HCT116 (cell line): Measurements from ENCODE around the gene SLC12A3. TPM values are rescaled to one million over a fixed set of nuclear protein-coding genes. Genes with fewer than 3 reads are reported as not detected.

ENCODE experiments used
- ATAC-seq: fragments of 200-7000 bp; cut with Tn5 transposase; 2 replicates; pipeline ENCODE4 v1.9.1; 2020; ENCODE audit warnings: mild to moderate bottlenecking, moderate library complexity
- BruUV-seq: library from RNA; stranded (reverse); fragments of 400-500 nt; replicated peaks from 2 replicates; lab custom pipeline; 2021; lab: Mats Ljungman, UMichigan
- CTCF ChIA-PET: fragments of 300-600 bp; sonication (Branson Sonifier 250); formaldehyde crosslinking; loops from one replicate; lab custom pipeline; 2021; ENCODE audit warnings: antibody characterized with exemption; lab: Charles Lee
- POLR2A ChIA-PET: fragments of 300-600, 350-600 bp; sonication (Branson Sonifier 250); formaldehyde crosslinking; loops from one replicate; lab custom pipeline; 2021; ENCODE audit warnings: antibody characterized with exemption; lab: Charles Lee
- RAD21 ChIA-PET, 2 experiments: fragments of 300-600 bp; sonication (Branson Sonifier 250); formaldehyde crosslinking; loops; one replicate each; lab custom pipeline; 2023; ENCODE audit warnings: low total read pairs in 2 of 2; ENCODE audit not compliant: uncharacterized antibody in 2 of 2, unreplicated experiment in 2 of 2, low non-redundant PET in 1 of 2; lab: Charles Lee
- DNase-seq: peaks from one replicate; pipeline ENCODE4 v3.0.0-alpha.2; 2010; ENCODE audit warnings: low read depth, low spot score
- H2AFZ ChIP-seq: fragments of 200-600 bp; shearing (Covaris generic), sonication (generic); 2 replicates; pipeline ENCODE4 v1.6.1; 2017; ENCODE audit warnings: low read depth, mixed run types, mixed read lengths, antibody characterized with exemption, low read length; ENCODE audit not compliant: poor library complexity, severe bottlenecking
- H3K27ac ChIP-seq: 2 replicates; pipeline ENCODE4 v1.5.1; 2012; ENCODE audit warnings: low read depth, low read length
- H3K27me3 ChIP-seq: fragments of 200-600 bp; sonication (generic); 2 replicates; pipeline ENCODE4 v1.6.1; 2016; ENCODE audit warnings: mixed run types, low read length, mixed read lengths; ENCODE audit not compliant: insufficient read depth
- H3K36me3 ChIP-seq, 2 experiments: fragments of 200-500 bp in 1 of 2; fragments of 200-600 bp in 1 of 2; sonication (Bioruptor generic) in 1 of 2; sonication (generic) in 1 of 2; 2 replicates each; pipeline versions ENCODE4 v1.5.1 to v1.6.1; 2014 to 2016; ENCODE audit warnings: low read length in 2 of 2, inconsistent platforms in 1 of 2, mixed read lengths in 1 of 2, mixed run types in 1 of 2; ENCODE audit not compliant: insufficient read depth in 2 of 2, control insufficient read depth in 1 of 2
- H3K4me1 ChIP-seq, 2 experiments: fragments of 200-600 bp in 1 of 2; sonication (generic) in 1 of 2; 2 replicates each; pipeline versions ENCODE4 v1.5.1 to v1.6.1; 2012 to 2017; ENCODE audit warnings: low read length in 2 of 2, inconsistent platforms in 1 of 2, mild to moderate bottlenecking in 1 of 2, mixed read lengths in 1 of 2, mixed run types in 1 of 2, moderate library complexity in 1 of 2; ENCODE audit not compliant: insufficient read depth in 2 of 2, control insufficient read depth in 1 of 2
- H3K4me2 ChIP-seq: fragments of 200-600 bp; sonication (generic); 2 replicates; pipeline ENCODE4 v1.6.1; 2017; ENCODE audit warnings: mixed run types, low read length, mixed read lengths
- H3K4me3 ChIP-seq, 2 experiments: fragments of 200-600 bp in 1 of 2; sonication (generic) in 1 of 2; replicated peaks in 1 of 2; 2 replicates each; pipeline ENCODE4 v1.5.1; 2011 to 2016; ENCODE audit warnings: low read length in 2 of 2, control low read depth in 1 of 2, low read depth in 1 of 2, mild to moderate bottlenecking in 1 of 2, mixed read lengths in 1 of 2, mixed run types in 1 of 2
- H3K79me2 ChIP-seq: fragments of 200-600 bp; sonication (generic); 2 replicates; pipeline ENCODE4 v1.6.1; 2017; ENCODE audit warnings: mild to moderate bottlenecking, mixed run types, low read length, moderate library complexity, mixed read lengths; ENCODE audit not compliant: insufficient read depth
- H3K9ac ChIP-seq: fragments of 200-600 bp; sonication (generic); 2 replicates; pipeline ENCODE4 v1.6.1; 2016; ENCODE audit warnings: low read length, mixed read lengths
- H3K9me2 ChIP-seq: fragments of 200-600 bp; sonication (generic), shearing (Covaris generic); 2 replicates; pipeline ENCODE4 v1.6.1; 2017; ENCODE audit warnings: mixed run types, mild to moderate bottlenecking, moderate library complexity; ENCODE audit not compliant: insufficient read depth
- H3K9me3 ChIP-seq, 2 experiments: fragments of 200-500 bp in 1 of 2; fragments of 200-600 bp in 1 of 2; sonication (Bioruptor generic) in 1 of 2; sonication (generic) in 1 of 2; 2 replicates each; pipeline ENCODE4 v1.6.1; 2014 to 2017; ENCODE audit warnings: low read length in 2 of 2, mixed read lengths in 2 of 2, inconsistent platforms in 1 of 2, low read depth in 1 of 2, mild to moderate bottlenecking in 1 of 2, mixed run types in 1 of 2, moderate library complexity in 1 of 2; ENCODE audit not compliant: control insufficient read depth in 1 of 2, insufficient read depth in 1 of 2
- H4K20me1 ChIP-seq: fragments of 200-600 bp; sonication (generic), shearing (Covaris generic); 2 replicates; pipeline ENCODE4 v1.6.1; 2017; ENCODE audit warnings: mixed run types, mild to moderate bottlenecking, moderate library complexity; ENCODE audit not compliant: insufficient read depth
- ATF3 ChIP-seq: IDR thresholded peaks from 2 replicates; pipeline ENCODE4 v1.6.1; 2012
- CBX3 ChIP-seq: IDR thresholded peaks from 2 replicates; pipeline ENCODE4 v1.6.1; 2012; ENCODE audit warnings: low read depth
- EGR1 ChIP-seq: IDR thresholded peaks from 2 replicates; pipeline ENCODE4 v1.6.1; 2012; ENCODE audit warnings: low read depth
- EZH2 ChIP-seq: fragments of 200-600 bp; sonication (generic); IDR thresholded peaks from 2 replicates; pipeline ENCODE4 v1.6.1; 2017; ENCODE audit warnings: antibody characterized with exemption, mixed run types
- JUND ChIP-seq: IDR thresholded peaks from 2 replicates; pipeline ENCODE4 v1.6.1; 2012
- POLR2AphosphoS5 ChIP-seq: IDR thresholded peaks from 2 replicates; pipeline ENCODE4 v1.6.1; 2011; ENCODE audit warnings: mild to moderate bottlenecking, low read depth, low read length, moderate library complexity
- SP1 ChIP-seq: IDR thresholded peaks from 2 replicates; pipeline ENCODE4 v1.6.1; 2012; ENCODE audit warnings: low read depth
- ZBTB33 ChIP-seq: IDR thresholded peaks from 2 replicates; pipeline ENCODE4 v1.6.1; 2011; ENCODE audit warnings: mild to moderate bottlenecking, low read length, moderate library complexity; ENCODE audit not compliant: insufficient replicate concordance; ENCODE audit errors: extremely low read depth
- ZFX ChIP-seq: fragments of 450-650 bp; IDR thresholded peaks from 2 replicates; pipeline ENCODE4 v1.6.1; 2017
- intact Hi-C: fragments of 100-400 bp; cut with micrococcal nuclease; formaldehyde crosslinking; loops from 2 replicates; pipeline ENCODE4 v1.10.0; 2022
- total RNA-seq: library from RNA; stranded (reverse); gene quantifications from one replicate; pipeline ENCODE4 v1.2.1, GENCODE V29; 2021; ENCODE audit not compliant: unreplicated experiment

SLC12A3 gene
- total RNA-seq, 1 experiment from 2014 or later: not detected

- intact Hi-C loops: no loop called here
- POLR2A ChIA-PET: no interaction called here
- H4K20me1 ChIP-seq: no peaks in the 10 kb centered on the region
- H3K27ac ChIP-seq: no peak overlapping the region
- H3K4me2 ChIP-seq: no peak overlapping the region
- no peaks in the 10 kb centered on the region for H3K27me3 ChIP-seq
- no peaks in the 10 kb centered on the region for H3K79me2 ChIP-seq
- ATAC-seq (peak; percentile 36), DNase-seq (no peak)
- H3K9me3 ChIP-seq: no peaks in the 10 kb centered on the region
- H3K9me2 ChIP-seq: no peaks in the 10 kb centered on the region
- no peaks in the 10 kb centered on the region; a peak in 1 of 4 replicates for H3K4me1 ChIP-seq
- H2AFZ ChIP-seq: no peak overlapping the region
- H3K36me3 ChIP-seq: no peaks in the 10 kb centered on the region
- TF ChIP-seq ATF3 (no peak), ZFX (no peak), EGR1 (no peak), POLR2AphosphoS5 (no peak), SP1 (no peak)
- H3K9ac ChIP-seq: no peak overlapping the region
- CTCF ChIA-PET: no interaction called here
- H3K4me3 ChIP-seq: no peak overlapping the region
- RAD21 ChIA-PET: no interaction called here
- BruUV-seq: no TSS peak
Observed at GRCh38 chr16:56894331-56894917, 29.4 kb downstream of the SLC12A3 start.

GRCh38 chr16:56895813-56896212, 30.8 kb downstream of the SLC12A3 start:
- no peak for DNase-seq
- H3K36me3 ChIP-seq: no peaks in the 10 kb centered on the region
- H3K9ac ChIP-seq: no peak overlapping the region
- ChIA-PET CTCF (no interaction called here), RAD21 (no interaction called here), POLR2A (interaction anchor here (1.2 kb wide), 1 partner anchor 36 kb away, joined by 3 read pairs; no protein-coding TSS in a partner anchor)
- no TSS peak for BruUV-seq
- no peak overlapping the region for H3K4me3 ChIP-seq
- no peaks in the 10 kb centered on the region for H3K27me3 ChIP-seq
- H3K79me2 ChIP-seq: no peaks in the 10 kb centered on the region
- no peak overlapping the region for H2AFZ ChIP-seq
- no peak overlapping the region for H3K4me2 ChIP-seq
- no peaks in the 10 kb centered on the region for H3K9me3 ChIP-seq
- H3K27ac ChIP-seq: no peak overlapping the region
- H3K9me2 ChIP-seq: no peaks in the 10 kb centered on the region
- no peaks in the 10 kb centered on the region; a peak in 1 of 4 replicates for H3K4me1 ChIP-seq
- intact Hi-C loops: no loop called here
- H4K20me1 ChIP-seq: no peaks in the 10 kb centered on the region
- TF ChIP-seq EZH2: no peak
- TF ChIP-seq ZBTB33: no peak
- TF ChIP-seq JUND: no peak
- TF ChIP-seq CBX3: no peak
- TF ChIP-seq, all 23 proteins: peak for 0
- ATAC-seq: no peak
